Measurements from ENCODE around the gene TMEM156.

DNA sequence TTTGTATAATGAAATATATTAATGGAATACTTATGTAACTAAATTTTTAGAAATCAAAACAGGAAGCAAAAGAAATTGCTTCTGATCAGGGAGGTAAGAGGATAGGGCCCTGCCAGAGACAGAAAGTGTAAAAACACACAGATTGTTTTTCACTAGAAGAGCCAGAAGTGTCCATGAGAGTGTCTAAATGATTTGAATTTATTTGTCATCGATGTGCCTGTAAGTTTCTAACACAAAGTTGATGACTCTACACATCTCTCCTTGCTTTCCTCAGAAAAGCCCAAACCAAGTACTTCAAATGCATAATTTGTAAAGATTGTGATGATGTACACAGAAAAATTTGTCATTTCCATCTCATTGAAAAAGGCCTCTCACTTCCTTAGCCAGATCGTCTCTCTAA, 80.6 kb downstream of the TMEM156 start:
- TF ChIP-seq POLR2AphosphoS5 (IDR thresholded peaks at IDR 0.05; ENCODE audit: low read depth, low read length) (no peak), TAF1 (IDR thresholded peaks at IDR 0.05; ENCODE audit: borderline replicate concordance, low read depth, low read length) (no peak)

All from GM12892 (cell line).